ENCODE measurements around the gene CWC25.

Gene CWC25

GRCh38 chr17:38783227-38783626 lies 41.9 kb downstream of the CWC25 start:
- DNase-seq (ENCODE audit: low read depth), result no peak

- DNase-seq (ENCODE audit: low read depth), result no peak
These were observed 45.0 kb downstream of the CWC25 start for GRCh38 chr17:38779965-38780752.

DNA sequence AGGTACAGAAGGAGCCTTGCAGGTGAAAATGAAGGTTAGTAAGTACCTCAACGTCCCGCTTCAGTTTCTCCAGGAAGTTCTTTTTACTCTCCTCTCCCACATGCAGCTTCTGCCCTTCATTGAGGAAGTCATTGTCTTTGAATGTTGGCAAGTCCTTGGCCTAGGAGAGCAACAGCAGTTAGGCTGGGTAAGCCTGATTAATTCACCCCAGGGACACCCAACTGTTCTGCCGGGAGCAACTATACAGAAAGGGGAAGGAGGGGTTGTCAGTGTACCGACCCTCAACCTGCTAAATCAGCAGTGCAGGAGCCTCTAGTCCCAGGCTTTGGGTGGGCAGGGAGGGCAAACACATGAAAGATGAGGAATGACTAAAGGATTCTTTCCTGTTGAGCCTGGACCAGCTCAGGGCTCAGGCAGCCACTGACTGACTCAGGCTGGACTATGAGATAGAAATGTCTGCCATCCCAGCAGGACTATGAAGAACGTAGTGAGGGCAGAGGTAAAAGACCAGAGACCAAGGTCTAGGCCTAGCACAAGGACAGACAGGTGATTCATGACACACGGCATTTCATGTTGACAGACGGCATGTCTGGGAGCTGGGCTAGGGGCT lies 47.4 kb downstream of the CWC25 start:
- DNase-seq (ENCODE audit: low read depth), result no peak

DNA sequence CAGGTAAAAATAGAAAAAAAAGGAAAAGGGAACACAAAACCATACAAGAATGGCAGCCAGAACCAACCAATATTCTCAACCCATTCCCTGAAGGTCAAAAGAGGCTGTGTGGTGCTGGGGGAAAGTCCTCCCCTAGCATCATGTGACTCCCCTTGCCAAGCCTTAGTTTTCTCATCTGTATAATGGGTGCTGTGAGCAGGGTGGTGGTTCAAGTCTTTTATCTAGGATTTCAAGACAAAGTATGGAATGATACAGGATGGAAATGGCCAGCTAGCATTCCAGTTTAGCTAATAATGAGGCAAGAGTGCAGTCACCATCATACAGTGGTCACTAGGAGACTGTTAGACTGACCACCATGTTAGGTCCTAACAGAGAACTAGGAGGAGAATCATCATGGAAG lies 51.9 kb downstream of the CWC25 start:
- no peak for DNase-seq (ENCODE audit: low read depth)

GRCh38 chr17:38768417-38768816 lies 56.7 kb downstream of the CWC25 start:
- no peak for DNase-seq (ENCODE audit: low read depth)

DNA sequence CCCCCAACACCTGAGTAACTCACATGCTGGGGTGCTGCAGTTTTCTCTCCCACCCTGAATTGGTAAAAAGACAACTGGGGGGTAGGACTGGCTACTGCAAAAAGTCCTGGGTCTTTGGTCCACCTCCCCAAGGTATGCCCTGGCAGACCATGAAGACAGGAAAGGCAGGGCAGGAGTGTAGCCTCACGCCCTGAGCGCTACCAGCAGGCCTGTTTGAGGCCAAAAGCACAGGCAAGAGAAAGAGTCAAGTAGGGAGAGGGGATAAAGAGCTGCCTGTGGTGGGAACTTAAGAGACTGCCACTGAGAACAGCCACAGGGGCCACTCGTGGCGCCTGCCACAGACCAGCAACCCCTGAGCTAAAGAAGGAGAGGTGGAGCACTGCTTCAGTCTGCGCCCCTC lies 58.8 kb downstream of the CWC25 start:
- no peak for DNase-seq (ENCODE audit: low read depth)

- DNase-seq (ENCODE audit: low read depth), result no peak
These were observed 62.9 kb downstream of the CWC25 start for GRCh38 chr17:38762231-38762630.

DNA sequence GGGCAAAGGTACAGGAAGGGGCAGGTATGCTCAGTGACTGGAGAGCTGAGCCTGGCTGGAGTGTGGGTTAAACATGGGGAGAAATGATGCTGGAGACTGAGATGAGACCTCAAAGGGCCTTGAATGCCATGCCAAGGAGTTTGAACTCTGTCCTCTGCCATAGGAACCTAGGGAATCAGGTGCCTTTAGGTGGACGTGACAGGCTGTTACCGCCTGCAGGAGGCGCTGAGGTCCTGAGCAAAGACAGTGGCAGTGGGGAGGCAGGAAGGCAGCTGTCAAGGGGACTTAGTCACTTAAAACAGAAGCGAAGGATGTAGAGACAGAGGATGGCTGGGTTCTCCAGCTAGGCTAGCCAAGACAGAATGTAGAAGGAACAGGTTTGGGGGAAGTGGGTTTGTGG lies 63.5 kb downstream of the CWC25 start:
- no peak for DNase-seq (ENCODE audit: low read depth)

DNA sequence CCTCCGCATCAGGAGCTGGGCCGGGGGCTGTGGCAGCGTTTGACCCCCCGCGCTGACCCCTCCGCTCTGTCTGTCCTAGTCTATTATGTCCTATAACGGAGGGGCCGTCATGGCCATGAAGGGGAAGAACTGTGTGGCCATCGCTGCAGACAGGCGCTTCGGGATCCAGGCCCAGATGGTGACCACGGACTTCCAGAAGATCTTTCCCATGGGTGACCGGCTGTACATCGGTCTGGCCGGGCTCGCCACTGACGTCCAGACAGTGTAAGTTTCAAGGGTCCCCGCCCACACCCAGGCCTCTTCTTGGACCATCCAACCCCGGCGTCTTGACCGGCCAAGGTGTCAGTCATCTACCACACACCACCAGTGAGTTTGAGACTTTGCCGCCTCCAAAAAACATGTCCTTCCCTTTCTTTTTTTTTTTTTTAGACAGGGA lies 72.0 kb downstream of the CWC25 start:
- no peak for DNase-seq (ENCODE audit: low read depth)

DNA sequence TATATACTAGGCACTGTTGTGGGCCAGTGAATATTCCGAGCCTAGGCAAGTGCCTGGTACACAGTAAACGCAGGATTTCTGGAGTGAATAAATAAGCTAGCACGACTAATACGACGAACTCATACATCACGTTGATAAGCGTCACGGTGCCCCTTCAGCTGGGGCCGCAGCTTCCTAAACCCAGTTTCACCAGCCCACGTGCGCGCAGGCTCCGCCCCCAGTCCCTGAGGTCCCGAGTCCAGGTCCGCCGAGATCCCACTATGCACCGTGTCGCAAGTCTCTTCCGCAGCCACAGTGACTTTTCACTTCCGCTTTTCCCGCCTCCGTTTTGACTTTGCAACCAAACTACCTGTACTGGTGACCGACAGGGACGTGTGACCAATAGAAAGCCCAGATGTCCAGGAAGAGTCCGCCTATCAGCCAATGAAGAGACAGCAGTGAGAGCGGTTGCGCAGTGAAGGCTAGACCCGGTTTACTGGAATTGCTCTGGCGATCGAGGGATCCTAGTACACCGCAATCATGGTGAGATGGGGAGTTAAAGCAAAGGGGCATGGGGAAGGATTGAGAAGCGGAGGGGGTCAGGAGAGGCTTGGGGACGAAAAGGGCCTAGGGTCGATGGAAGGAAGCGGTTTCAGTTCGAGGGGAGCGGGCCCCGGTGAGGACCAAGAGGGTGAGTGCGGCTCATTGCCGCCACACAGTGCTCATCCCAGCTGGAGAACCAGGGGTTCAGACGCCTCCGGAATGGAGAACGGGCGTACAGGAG lies 72.6 kb downstream of the CWC25 start, which contains the start of gene PSMB3:
Gene PSMB3 (plus strand): TSS at position 434 of the 763 bp plus-strand sequence. CDS start 86 bp downstream, at position 520.
- DNase-seq (ENCODE audit: low read depth), result peak; percentile 99

DNA sequence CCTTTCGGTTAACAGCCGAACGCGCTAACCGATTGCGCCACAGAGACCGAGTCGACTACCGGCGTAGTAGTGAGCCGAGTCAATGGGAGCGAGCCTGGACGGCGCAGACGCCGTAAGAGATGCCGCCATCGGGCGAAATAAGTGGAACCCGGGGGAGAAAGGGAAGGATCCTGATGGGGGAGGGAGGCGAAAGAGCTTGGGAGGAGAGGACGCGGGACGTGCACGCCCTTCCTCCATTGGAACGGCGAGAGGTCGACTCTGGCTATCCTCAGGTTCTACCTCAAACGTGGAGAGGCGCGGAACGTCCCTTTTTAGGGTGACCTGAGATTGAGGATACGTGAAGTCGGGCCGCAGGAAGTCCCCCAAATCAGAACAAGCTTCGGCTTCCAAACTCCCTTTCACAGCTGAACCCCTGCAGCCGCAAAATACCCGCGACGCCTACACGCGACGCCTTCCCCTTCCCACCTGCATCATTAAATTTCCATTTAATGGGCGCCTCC lies 73.3 kb downstream of the CWC25 start:
- DNase-seq (ENCODE audit: low read depth), result peak; percentile 81

GRCh38 chr17:38751144-38751807 lies 73.8 kb downstream of the CWC25 start:
- DNase-seq (ENCODE audit: low read depth), result no peak
